Activated CD4-positive, CD25-positive, alpha-beta regulatory T cell treated with anti-CD3 and anti-CD28 coated beads, Interleukin-2, amount 50 U/mL, for 24 hours (primary cell): Measurements from ENCODE around the gene SDHA.
"Not testable (repeated sequence)": the region's sequence is repeated elsewhere in the genome, so short reads cannot be mapped to it uniquely, and the experiment has no call there.

Experiments
- ATAC-seq, 2 donors: fragments of 150-1000 bp; cut with Tn5 transposase; one replicate each; pipeline ENCODE4 v1.10.0; 2021; ENCODE audit warnings: mild to moderate bottlenecking in 1 of 2, moderate library complexity in 1 of 2

SDHA gene

GRCh38 chr5:264338-264737, 46.2 kb downstream of the SDHA start:
- ATAC-seq: no peak

- not testable (repeated sequence) for ATAC-seq
These were observed 48.3 kb downstream of the SDHA start for GRCh38 chr5:266311-267026.

- ATAC-seq: no peak
These were observed 49.6 kb downstream of the SDHA start for GRCh38 chr5:267716-268115.

GRCh38 chr5:270340-270739, 52.2 kb downstream of the SDHA start:
- no peak for ATAC-seq

GRCh38 chr5:271828-272167, 53.7 kb downstream of the SDHA start:
- not testable (repeated sequence) for ATAC-seq

GRCh38 chr5:273091-273490, 55.0 kb downstream of the SDHA start:
- not testable (repeated sequence) for ATAC-seq

GRCh38 chr5:273491-273890, 55.4 kb downstream of the SDHA start:
- not testable (repeated sequence) for ATAC-seq

- not testable (repeated sequence) for ATAC-seq
These were observed 56.2 kb downstream of the SDHA start for GRCh38 chr5:274346-274745.

- ATAC-seq: no peak
These were observed 60.5 kb downstream of the SDHA start for GRCh38 chr5:278646-279045.

GRCh38 chr5:279051-279665, 61.0 kb downstream of the SDHA start:
- not testable (repeated sequence) for ATAC-seq

- no peak for ATAC-seq
These were observed 68.0 kb downstream of the SDHA start for GRCh38 chr5:285991-286557.

GRCh38 chr5:290200-290599, 72.1 kb downstream of the SDHA start:
- ATAC-seq: not testable (repeated sequence)

- ATAC-seq: not testable (repeated sequence)
These were observed 73.2 kb downstream of the SDHA start for GRCh38 chr5:291345-291744.

GRCh38 chr5:294788-295187, 76.7 kb downstream of the SDHA start:
- not testable (repeated sequence) for ATAC-seq

- ATAC-seq: not testable (repeated sequence)
These were observed 78.1 kb downstream of the SDHA start for GRCh38 chr5:296207-296606.

- not testable (repeated sequence) for ATAC-seq
These were observed 78.8 kb downstream of the SDHA start for GRCh38 chr5:296954-297353.

- not testable (repeated sequence) for ATAC-seq
These were observed 79.3 kb downstream of the SDHA start for GRCh38 chr5:297448-297847.

- ATAC-seq: not testable (repeated sequence)
These were observed 80.0 kb downstream of the SDHA start for GRCh38 chr5:297991-298736.

GRCh38 chr5:298737-299125, 80.6 kb downstream of the SDHA start:
- ATAC-seq: no peak

GRCh38 chr5:299921-300320, 81.8 kb downstream of the SDHA start:
- ATAC-seq: not testable (repeated sequence)

GRCh38 chr5:300691-301435, 82.7 kb downstream of the SDHA start:
- ATAC-seq: not testable (repeated sequence)

- ATAC-seq: not testable (repeated sequence)
These were observed 84.3 kb downstream of the SDHA start for GRCh38 chr5:302416-302815.

- no peak for ATAC-seq
These were observed 84.8 kb downstream of the SDHA start for GRCh38 chr5:302966-303365.
